GM20000 (cell line): ENCODE data around the gene MRNIP.
A peak's percentile ranks its signal among the peaks of the same experiment; 100 is the strongest.

Experiments used
- DNase-seq: peaks from one replicate; pipeline ENCODE4 v3.0.0; 2012; ENCODE audit warnings: low spot score
- TF ChIP-seq, protein P1 (sequence below): IDR thresholded peaks from 2 replicates; pipeline ENCODE4 v1.5.1; 2012; ENCODE audit warnings: mild to moderate bottlenecking, control low read depth; ENCODE audit errors: extremely low read depth, missing control alignments

The MRNIP gene

DNA sequence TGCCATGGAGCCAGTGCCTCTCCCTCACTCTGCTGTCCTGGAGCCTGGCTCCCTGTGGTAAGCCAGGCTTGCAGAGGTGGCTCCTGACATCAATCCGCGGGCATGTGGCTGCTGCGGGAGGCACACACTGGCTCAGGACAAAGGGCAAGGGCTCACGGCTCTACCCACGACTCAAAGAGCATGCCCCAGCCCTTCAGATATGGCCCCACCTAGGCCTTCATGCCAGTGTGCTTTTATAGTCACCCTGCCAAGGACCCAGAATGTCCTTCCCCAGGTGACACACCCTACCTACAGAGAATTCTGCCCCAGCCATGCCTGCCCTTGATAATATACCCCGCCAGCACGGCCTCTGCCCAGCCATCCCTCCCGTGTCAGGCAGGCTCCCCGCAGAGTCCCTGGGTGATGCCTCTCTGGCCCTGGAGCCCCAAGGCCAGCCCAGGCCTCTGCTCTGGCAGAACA lies 53.5 kb downstream of the MRNIP start:
- peak; percentile 33 for DNase-seq
- TF ChIP-seq, protein P1, sequence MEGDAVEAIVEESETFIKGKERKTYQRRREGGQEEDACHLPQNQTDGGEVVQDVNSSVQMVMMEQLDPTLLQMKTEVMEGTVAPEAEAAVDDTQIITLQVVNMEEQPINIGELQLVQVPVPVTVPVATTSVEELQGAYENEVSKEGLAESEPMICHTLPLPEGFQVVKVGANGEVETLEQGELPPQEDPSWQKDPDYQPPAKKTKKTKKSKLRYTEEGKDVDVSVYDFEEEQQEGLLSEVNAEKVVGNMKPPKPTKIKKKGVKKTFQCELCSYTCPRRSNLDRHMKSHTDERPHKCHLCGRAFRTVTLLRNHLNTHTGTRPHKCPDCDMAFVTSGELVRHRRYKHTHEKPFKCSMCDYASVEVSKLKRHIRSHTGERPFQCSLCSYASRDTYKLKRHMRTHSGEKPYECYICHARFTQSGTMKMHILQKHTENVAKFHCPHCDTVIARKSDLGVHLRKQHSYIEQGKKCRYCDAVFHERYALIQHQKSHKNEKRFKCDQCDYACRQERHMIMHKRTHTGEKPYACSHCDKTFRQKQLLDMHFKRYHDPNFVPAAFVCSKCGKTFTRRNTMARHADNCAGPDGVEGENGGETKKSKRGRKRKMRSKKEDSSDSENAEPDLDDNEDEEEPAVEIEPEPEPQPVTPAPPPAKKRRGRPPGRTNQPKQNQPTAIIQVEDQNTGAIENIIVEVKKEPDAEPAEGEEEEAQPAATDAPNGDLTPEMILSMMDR = no peak

DNA sequence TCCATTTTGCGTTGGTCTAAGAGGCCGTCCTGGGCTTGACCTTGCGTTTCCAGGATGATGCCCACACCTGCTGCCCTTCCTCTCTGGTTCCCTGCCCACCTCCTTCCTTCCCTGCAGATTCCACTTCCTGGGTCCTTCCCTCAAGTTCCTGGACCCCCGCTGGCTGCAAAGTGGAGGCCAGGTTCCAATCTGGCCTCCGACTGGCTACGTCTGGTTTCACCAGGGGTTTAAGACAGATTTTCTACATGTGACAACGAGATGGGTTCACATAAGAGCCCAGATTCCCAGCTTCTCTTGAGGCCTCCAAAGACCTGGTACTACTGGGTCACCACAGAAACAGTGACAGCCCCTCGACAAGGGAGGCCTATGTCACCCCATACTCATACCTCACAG lies 54.1 kb downstream of the MRNIP start:
- TF ChIP-seq, protein P1 = no peak
- no peak for DNase-seq

DNA sequence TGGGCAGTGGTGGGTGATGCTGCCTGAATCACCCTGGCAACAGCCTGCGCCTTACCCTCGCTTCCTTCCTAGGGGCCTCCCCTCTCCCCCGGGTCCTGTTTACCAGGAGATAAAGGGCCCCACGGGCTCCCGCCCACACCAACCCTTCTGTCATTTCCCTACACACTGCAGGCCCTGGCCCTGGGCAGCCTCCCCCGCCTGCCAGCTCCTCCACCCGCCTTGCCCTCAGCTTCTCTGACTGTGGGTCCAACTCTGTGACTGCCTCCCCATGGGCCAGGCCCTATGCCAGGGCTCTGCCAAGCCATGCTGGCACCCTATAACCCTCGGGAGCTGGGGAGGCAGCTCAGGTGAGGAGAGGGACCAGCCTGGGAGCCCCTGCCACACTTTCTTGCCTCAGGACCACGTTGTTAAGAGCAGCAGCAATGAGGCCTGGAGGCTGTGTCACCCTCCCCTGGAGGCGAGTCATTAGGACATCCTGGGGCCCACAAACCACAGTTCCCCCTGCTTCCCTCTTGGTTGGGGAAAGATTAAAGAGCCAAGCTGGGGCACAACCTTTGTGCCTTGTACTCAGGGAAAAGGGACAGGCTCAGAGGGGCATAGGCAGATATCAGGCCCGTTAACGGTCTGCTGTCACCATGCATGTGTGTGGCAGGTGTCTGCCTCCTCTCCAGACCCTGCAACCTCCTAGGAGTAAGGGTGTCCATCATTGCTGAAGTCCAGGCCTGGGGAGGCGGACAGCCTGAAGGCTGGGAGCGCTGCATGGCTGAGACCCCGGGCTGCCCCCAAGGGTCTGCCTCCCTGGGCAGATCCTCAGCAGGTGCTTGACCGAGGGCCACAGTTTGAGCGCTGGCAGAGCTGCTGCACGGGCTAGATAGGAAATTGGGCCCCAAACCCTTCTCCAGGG lies 54.7 kb downstream of the MRNIP start:
- DNase-seq = peak; percentile 55
- TF ChIP-seq, protein P1 = no peak

DNA sequence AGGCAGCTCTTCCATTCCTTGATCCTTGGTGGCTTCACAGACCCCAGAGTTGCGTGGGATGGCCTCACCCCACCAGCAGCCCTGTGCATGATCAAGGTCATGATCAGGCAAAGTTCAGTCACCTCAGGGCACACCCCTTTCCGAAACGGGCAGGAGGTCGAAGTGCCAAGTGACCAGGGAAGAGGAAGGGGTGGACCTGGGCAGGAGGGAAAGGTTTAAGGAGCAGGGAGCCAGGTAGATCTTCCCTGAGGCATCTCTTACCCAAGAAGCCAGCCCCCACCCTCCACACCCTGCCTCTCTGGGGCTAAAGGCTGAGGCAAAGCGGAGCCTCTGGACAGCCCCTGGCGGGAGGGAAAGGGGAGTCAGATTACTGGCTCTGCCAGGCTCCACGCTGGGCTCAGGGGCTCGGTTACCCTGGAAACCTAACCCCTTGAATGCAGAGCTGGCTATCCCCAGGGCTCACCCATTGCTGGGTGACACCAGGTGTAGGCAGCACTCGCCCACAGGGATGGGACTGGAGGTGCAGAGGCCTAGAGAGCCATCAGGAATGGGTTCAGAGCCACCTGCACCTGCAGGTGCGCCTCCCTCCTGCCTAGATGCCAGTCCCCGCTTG lies 55.6 kb downstream of the MRNIP start:
- peak; percentile 6 for DNase-seq
- TF ChIP-seq, protein P1 = no peak

DNA sequence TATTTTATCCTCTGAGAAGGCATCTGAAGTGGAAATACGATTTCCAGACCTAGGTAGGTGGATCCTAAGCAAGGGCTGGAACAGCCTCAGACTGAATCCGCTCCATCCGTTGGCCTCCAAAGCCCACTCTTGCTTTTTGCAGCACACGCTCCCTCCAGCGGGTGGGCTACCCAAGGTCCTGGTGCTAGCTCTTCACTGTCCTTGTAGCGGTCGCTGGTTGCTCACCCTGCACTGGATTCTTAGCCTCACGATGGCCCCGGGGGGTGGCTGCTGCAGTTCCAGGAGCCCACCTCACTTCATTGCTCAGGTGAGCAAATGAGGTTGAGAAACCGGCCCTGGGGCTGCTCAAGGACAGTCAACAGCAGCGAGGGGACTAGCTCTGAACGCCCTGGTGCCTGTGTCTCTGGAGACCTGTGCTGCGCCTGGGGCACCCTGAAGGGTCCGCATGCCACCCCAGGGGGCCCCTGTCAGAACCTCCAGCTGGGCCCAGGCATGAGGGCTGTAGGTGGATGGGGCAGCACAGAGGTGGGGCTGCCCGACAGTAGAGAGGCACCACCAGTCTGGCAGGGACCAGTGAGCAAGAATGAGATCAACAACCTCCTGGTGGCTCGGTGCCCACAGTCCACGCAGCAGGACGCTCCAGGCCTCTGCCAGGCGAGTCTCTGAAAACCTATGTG lies 56.3 kb downstream of the MRNIP start:
- TF ChIP-seq, protein P1 = no peak
- DNase-seq = peak; percentile 6

DNA sequence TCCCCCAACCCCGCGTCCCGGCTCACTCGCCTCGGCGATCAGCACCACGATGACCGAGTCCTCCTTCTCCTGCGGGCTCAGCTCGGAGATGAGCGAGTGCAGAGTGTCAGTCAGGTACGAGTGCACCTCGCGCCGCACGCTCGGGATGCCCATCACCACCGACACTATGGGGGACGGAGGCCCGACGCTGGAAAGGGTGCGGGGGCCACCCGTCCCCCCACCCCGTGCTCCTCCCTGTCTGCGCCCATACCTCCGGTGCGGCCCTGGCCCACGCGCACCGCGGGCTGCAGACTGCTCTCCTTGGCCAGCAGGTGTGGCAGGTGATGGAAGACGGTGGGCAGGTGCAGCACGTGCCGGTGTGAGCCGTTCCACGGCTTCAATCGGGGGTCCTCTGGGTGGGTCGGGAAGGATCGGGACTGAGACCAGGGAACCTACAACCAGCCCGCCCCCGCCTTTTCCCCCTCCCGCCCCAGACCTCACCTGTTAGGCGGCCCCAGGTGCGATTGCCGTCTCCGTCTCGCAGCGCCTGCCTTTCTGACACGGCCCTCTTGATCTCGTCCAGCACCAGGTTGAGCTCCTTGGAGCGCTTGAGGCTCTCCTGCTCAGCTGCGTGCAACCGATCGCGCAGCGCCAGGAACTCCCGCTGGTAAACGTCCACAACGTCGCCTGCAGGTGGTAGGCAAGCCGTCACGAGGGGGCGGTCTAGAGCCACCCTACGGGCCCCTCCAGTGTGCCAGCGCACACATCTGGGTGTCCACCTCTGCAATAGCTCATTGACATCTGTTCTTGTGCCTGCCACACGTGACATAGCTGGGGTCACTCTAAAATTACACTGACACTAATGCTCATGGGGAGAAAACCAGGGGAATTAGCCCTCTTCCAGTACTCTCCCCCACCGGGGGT lies 57.1 kb downstream of the MRNIP start:
- DNase-seq = peak; percentile 87
- TF ChIP-seq, protein P1 = peak; percentile 71
